ENCODE results near the gene LGALS7B.
"Not testable (repeated sequence)": the region's sequence is repeated elsewhere in the genome, so short reads cannot be mapped to it uniquely, and the experiment has no call there.

- not testable (repeated sequence) for TF ChIP-seq CTCF (IDR thresholded peaks at IDR 0.05; ENCODE audit: poor library complexity, severe bottlenecking); RAD21 (conservative IDR thresholded peaks at IDR 0.05); EZH2 (IDR thresholded peaks at IDR 0.05; ENCODE audit: borderline replicate concordance, insufficient read depth, low read length, poor library complexity, severe bottlenecking)
Observed at GRCh38 chr19:38782212-38782611, 6.8 kb upstream of the LGALS7B start.
